Hepatocyte (in vitro differentiated cells): ENCODE data around the gene LMAN2L. TPM values are rescaled to one million over a fixed set of nuclear protein-coding genes. Genes with fewer than 3 reads are reported as not detected.

Experiments
- DNase-seq: peaks from one replicate; pipeline ENCODE4 v3.0.0-alpha.2; 2016; ENCODE audit warnings: low spot score
- H2AFZ ChIP-seq: fragments of 200-600 bp; sonication (generic); 2 replicates; pipeline ENCODE4 v1.6.0; 2016; ENCODE audit warnings: antibody characterized with exemption, mild to moderate bottlenecking
- H3K27ac ChIP-seq: fragments of 200-600 bp; sonication (generic); 2 replicates; pipeline ENCODE4 v1.5.1; 2016; ENCODE audit warnings: mild to moderate bottlenecking
- H3K27me3 ChIP-seq: fragments of 200-600 bp; sonication (generic); 2 replicates; pipeline ENCODE4 v1.6.1; 2016
- H3K36me3 ChIP-seq: fragments of 200-600 bp; sonication (generic); replicated peaks from 2 replicates; pipeline ENCODE4 v1.5.1; 2016; ENCODE audit warnings: low read depth; ENCODE audit not compliant: insufficient read depth
- H3K4me1 ChIP-seq: fragments of 200-600 bp; sonication (generic); 2 replicates; pipeline ENCODE4 v1.5.1; 2016; ENCODE audit warnings: mild to moderate bottlenecking, moderate library complexity; ENCODE audit not compliant: insufficient read depth
- H3K4me2 ChIP-seq: fragments of 200-600 bp; sonication (generic); 2 replicates; pipeline ENCODE4 v1.6.0; 2016
- H3K4me3 ChIP-seq: fragments of 200-600 bp; sonication (generic); 2 replicates; pipeline ENCODE4 v1.5.1; 2016; ENCODE audit warnings: mild to moderate bottlenecking
- H3K79me2 ChIP-seq: fragments of 200-600 bp; sonication (generic); 2 replicates; pipeline ENCODE4 v1.6.0; 2017; ENCODE audit warnings: mild to moderate bottlenecking
- H3K9me2 ChIP-seq: fragments of 200-600 bp; sonication (generic); replicated peaks from 2 replicates; pipeline ENCODE4 v1.6.0; 2017; ENCODE audit warnings: mild to moderate bottlenecking; ENCODE audit not compliant: insufficient read depth
- H3K9me3 ChIP-seq: fragments of 200-600 bp; sonication (generic); 2 replicates; pipeline ENCODE4 v1.5.1; 2016; ENCODE audit warnings: low read depth, mild to moderate bottlenecking
- H4K20me1 ChIP-seq: fragments of 200-600 bp; sonication (generic); 2 replicates; pipeline ENCODE4 v1.6.0; 2016; ENCODE audit warnings: mild to moderate bottlenecking; ENCODE audit not compliant: insufficient read depth, poor library complexity, severe bottlenecking
- CTCF ChIP-seq: fragments of 200-600 bp; sonication (generic); IDR thresholded peaks from 2 replicates; pipeline ENCODE4 v1.5.1; 2016; ENCODE audit warnings: antibody characterized with exemption, mild to moderate bottlenecking; ENCODE audit not compliant: poor library complexity
- EZH2 ChIP-seq: fragments of 200-600 bp; sonication (generic); IDR thresholded peaks from 2 replicates; pipeline ENCODE4 v1.6.1; 2016; ENCODE audit warnings: antibody characterized with exemption, mild to moderate bottlenecking, borderline replicate concordance
- EZH2phosphoT487 ChIP-seq: fragments of 200-600 bp; sonication (generic); IDR thresholded peaks from one replicate; pipeline ENCODE4 v1.6.1; 2018; ENCODE audit warnings: antibody characterized with exemption, mild to moderate bottlenecking, low read depth, moderate library complexity; ENCODE audit not compliant: unreplicated experiment, severe bottlenecking
- WGBS: methylation state at CpG from one replicate; pipeline ENCODE4 v1.1.6; 2016; ENCODE audit warnings: low lambda C conversion rate; ENCODE audit errors: missing lambda C conversion rate; 5-methylcytosine and 5-hydroxymethylcytosine counted together
- polyA plus RNA-seq: library from polyadenylated mRNA; unstranded; fragments of >200 nt; fragmentation: Nextera tagmentation; extraction: Ambion mirVana; gene quantifications from 2 replicates; pipeline ENCODE4 v1.2.1, GENCODE V29; 2016
- total RNA-seq: library from RNA; depleted of rRNA; stranded (reverse); fragments of >200 nt; gene quantifications from 2 replicates; pipeline ENCODE4 v1.2.3, GENCODE V29; 2014

Gene LMAN2L, protein sequence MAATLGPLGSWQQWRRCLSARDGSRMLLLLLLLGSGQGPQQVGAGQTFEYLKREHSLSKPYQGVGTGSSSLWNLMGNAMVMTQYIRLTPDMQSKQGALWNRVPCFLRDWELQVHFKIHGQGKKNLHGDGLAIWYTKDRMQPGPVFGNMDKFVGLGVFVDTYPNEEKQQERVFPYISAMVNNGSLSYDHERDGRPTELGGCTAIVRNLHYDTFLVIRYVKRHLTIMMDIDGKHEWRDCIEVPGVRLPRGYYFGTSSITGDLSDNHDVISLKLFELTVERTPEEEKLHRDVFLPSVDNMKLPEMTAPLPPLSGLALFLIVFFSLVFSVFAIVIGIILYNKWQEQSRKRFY
- total RNA-seq (35.6 and 44.4 TPM in 2 replicates), polyA plus RNA-seq (44.6 and 46.7 TPM in 2 replicates)

DNA sequence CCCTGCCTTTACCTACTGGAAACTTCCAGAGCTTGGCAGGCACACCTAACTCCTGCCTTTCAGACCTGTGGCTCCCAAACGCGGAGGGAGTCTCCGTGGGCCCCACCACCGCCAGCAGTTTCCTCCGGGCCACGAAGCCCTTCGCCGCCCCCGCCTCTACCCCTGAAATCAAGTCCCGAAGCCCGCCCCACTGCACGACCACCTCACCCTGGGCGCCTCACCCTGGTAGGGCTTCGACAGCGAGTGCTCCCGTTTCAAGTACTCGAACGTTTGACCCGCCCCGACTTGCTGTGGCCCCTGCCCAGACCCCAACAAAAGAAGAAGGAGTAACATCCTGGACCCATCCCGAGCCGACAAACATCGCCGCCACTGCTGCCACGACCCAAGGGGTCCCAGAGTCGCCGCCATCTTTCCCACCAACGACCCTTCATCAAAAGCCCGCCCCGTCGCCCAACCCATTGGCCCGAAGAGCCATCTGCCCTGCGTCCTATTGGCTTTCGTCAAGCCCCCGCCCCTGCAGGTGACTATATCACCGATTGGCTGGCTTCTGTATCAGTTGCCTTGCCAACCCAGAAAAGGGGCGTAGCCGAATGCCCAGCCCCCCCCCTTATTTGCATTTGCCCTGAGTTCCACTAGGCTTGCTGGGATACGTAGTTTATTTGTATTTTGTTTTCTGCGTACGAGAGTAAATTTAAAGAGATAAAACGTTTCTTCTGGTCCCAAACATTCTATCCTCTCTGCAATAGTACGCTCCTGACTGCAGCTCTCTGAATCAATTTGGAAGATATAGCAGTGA, at the start of gene LMAN2L:
Gene LMAN2L (minus strand): TSS at position 432 of the 796 bp plus-strand sequence. CDS start 24 bp downstream, at position 408.
- 2% methylated on average over 32 of the region's 43 CpGs for WGBS
- H3K4me1 ChIP-seq: peaks cover 10% of the 10 kb centered on the region

DNA sequence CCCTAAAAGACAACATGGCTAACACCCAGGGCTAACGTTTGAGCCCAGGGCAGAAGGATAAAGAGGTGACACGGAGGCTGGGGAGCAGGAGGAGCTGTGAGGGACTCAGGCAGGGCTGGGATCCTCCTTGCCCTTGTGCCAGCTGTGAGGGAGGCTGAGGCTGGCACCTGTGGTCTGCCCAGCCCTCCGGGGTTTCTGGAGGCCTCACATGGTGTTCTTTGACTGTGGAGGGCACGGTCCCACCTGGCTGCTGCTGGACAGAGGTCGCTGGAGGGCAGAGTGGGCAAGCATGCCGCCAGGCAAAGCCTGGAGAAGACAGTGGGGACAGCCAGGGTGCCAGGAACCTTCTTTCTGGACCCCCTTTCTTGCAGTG, 49.4 kb upstream of the LMAN2L start:
- H3K36me3 ChIP-seq: no peaks in the 10 kb centered on the region
- H3K27me3 ChIP-seq: no peaks in the 10 kb centered on the region
- WGBS: 83% methylated on average over 6 of the region's 6 CpGs
- H3K9me2 ChIP-seq: no peaks in the 10 kb centered on the region
- DNase-seq: no peak
- no peaks in the 10 kb centered on the region for H4K20me1 ChIP-seq
- peaks cover 50% of the 10 kb centered on the region for H3K79me2 ChIP-seq
- TF ChIP-seq EZH2 (no peak), CTCF (no peak), EZH2phosphoT487 (no peak)
- H3K27ac ChIP-seq: peak overlapping the region; percentile 93
- H3K4me3 ChIP-seq: no peak overlapping the region
- H3K9me3 ChIP-seq: no peaks in the 10 kb centered on the region
- no peak overlapping the region for H2AFZ ChIP-seq
- peak overlapping the region; percentile 55 for H3K4me2 ChIP-seq
- H3K4me1 ChIP-seq: peaks cover 26% of the 10 kb centered on the region

More for the DNA sequence above, at the start of gene LMAN2L:
- Histone ChIP-seq H3K9me2 (no peaks in the 10 kb centered on the region), H3K36me3 (no peaks in the 10 kb centered on the region), H3K79me2 (peaks cover 36% of the 10 kb centered on the region), H2AFZ (peak within 1 kb of the TSS; percentile 82), H3K4me3 (peak within 1 kb of the TSS; percentile 27), H3K27me3 (no peaks in the 10 kb centered on the region), H3K27ac (peak within 1 kb of the TSS; percentile 69), H3K4me2 (peak within 1 kb of the TSS; percentile 77), H4K20me1 (no peaks in the 10 kb centered on the region), H3K9me3 (no peaks in the 10 kb centered on the region)
- TF ChIP-seq EZH2 (no peak), EZH2phosphoT487 (no peak), CTCF (no peak)
- DNase-seq: peak; percentile 97

- no peak overlapping the region for H3K4me3 ChIP-seq
- H3K27ac ChIP-seq: peak overlapping the region; percentile 93
- H3K36me3 ChIP-seq: no peaks in the 10 kb centered on the region
- WGBS: 63% methylated on average over 17 of the region's 17 CpGs
- peaks cover 26% of the 10 kb centered on the region for H3K4me1 ChIP-seq
- no peaks in the 10 kb centered on the region for H3K27me3 ChIP-seq
- H3K4me2 ChIP-seq: peak overlapping the region; percentile 55
- peaks cover 55% of the 10 kb centered on the region for H3K79me2 ChIP-seq
- DNase-seq: peak; percentile 47
- H3K9me3 ChIP-seq: no peaks in the 10 kb centered on the region
- no peaks in the 10 kb centered on the region for H4K20me1 ChIP-seq
- TF ChIP-seq EZH2phosphoT487 (no peak), EZH2 (no peak), CTCF (no peak)
- H3K9me2 ChIP-seq: no peaks in the 10 kb centered on the region
- no peak overlapping the region for H2AFZ ChIP-seq
Measured at GRCh38 chr2:96788442-96789244, 48.8 kb upstream of the LMAN2L start.
